Cardiac muscle cell (in vitro differentiated cells and primary cell): ENCODE data around the gene COTL1. TPM values are rescaled to one million over a fixed set of nuclear protein-coding genes. Genes with fewer than 3 reads are reported as not detected.

Experiments used
- DNase-seq, 2 donors: peaks; one replicate each; pipeline versions ENCODE4 v3.0.0 to v3.0.0-alpha.2; 2010 to 2017; ENCODE audit warnings: low read depth in 1 of 2, low spot score in 1 of 2
- H3K27ac ChIP-seq: fragments of 200-600 bp; sonication (generic); 2 replicates; pipeline ENCODE4 v1.5.1; 2016
- H3K27me3 ChIP-seq: fragments of 200-600 bp; sonication (generic); 2 replicates; pipeline ENCODE4 v1.6.0; 2016; ENCODE audit warnings: control low read depth
- H3K36me3 ChIP-seq: fragments of 200-600 bp; sonication (generic); 2 replicates; pipeline ENCODE4 v1.5.1; 2016; ENCODE audit warnings: control low read depth
- H3K4me1 ChIP-seq: fragments of 200-600 bp; sonication (generic); 2 replicates; pipeline ENCODE4 v1.8.1; 2017; ENCODE audit warnings: low read depth, mild to moderate bottlenecking, mixed run types
- H3K4me3 ChIP-seq: fragments of 200-600 bp; sonication (generic); 2 replicates; pipeline ENCODE4 v1.5.1; 2016; ENCODE audit warnings: mild to moderate bottlenecking
- H3K9me3 ChIP-seq: fragments of 200-600 bp; sonication (generic); 2 replicates; pipeline ENCODE4 v1.5.1; 2017; ENCODE audit warnings: low read depth, mild to moderate bottlenecking, control low read depth
- CTCF ChIP-seq: IDR thresholded peaks from 2 replicates; pipeline ENCODE4 v1.5.1; 2012; ENCODE audit warnings: low read depth, mild to moderate bottlenecking, low read length
- polyA plus RNA-seq: library from polyadenylated mRNA; unstranded; fragments of >200 nt; fragmentation: Nextera tagmentation; extraction: Ambion mirVana; gene quantifications from 2 replicates; pipeline ENCODE4 v1.2.1, GENCODE V29; 2016
- total RNA-seq: library from RNA; depleted of rRNA; stranded (reverse); fragments of >200 nt; gene quantifications from 2 replicates; pipeline ENCODE4 v1.2.3, GENCODE V29; 2016

Gene COTL1
- total and polyA plus RNA-seq, 2 experiments from 2014 or later = 32.3 to 70.2 TPM

- Histone ChIP-seq H3K27me3 (no peaks in the 10 kb centered on the region), H3K27ac (peak overlapping the region; percentile 37), H3K4me1 (peaks cover 25% of the 10 kb centered on the region), H3K4me3 (no peak overlapping the region), H3K9me3 (no peaks in the 10 kb centered on the region), H3K36me3 (no peaks in the 10 kb centered on the region)
- DNase-seq = peak in 1 of 2 donors; percentile 37
- no peak for TF ChIP-seq CTCF
Observed at GRCh38 chr16:84604477-84605013, 13.3 kb downstream of the COTL1 start.

- Histone ChIP-seq H3K9me3 (no peaks in the 10 kb centered on the region), H3K27me3 (no peaks in the 10 kb centered on the region), H3K4me1 (peaks cover 31% of the 10 kb centered on the region), H3K27ac (no peak overlapping the region), H3K36me3 (no peaks in the 10 kb centered on the region), H3K4me3 (no peak overlapping the region)
- TF ChIP-seq CTCF = no peak
- no peak for DNase-seq
Observed at GRCh38 chr16:84603940-84604339, 13.9 kb downstream of the COTL1 start.

- Histone ChIP-seq H3K36me3 (no peaks in the 10 kb centered on the region), H3K27me3 (no peaks in the 10 kb centered on the region), H3K4me3 (no peak overlapping the region), H3K4me1 (peaks cover 38% of the 10 kb centered on the region), H3K27ac (no peak overlapping the region), H3K9me3 (no peaks in the 10 kb centered on the region)
- DNase-seq = peak in 1 of 2 donors; percentile 97
- no peak for TF ChIP-seq CTCF
Observed at GRCh38 chr16:84603140-84603816, 14.6 kb downstream of the COTL1 start.

GRCh38 chr16:84600343-84601229 lies 17.3 kb downstream of the COTL1 start:
- DNase-seq = peak in 1 of 2 donors; percentile 43
- Histone ChIP-seq H3K27me3 (no peaks in the 10 kb centered on the region), H3K4me3 (no peak overlapping the region), H3K36me3 (no peaks in the 10 kb centered on the region), H3K27ac (peak overlapping the region; percentile 74), H3K4me1 (peaks cover 47% of the 10 kb centered on the region), H3K9me3 (no peaks in the 10 kb centered on the region)
- no peak for TF ChIP-seq CTCF

GRCh38 chr16:84599521-84600202 lies 18.2 kb downstream of the COTL1 start:
- no peak for TF ChIP-seq CTCF
- DNase-seq = peak; percentile 60 to 94
- H3K4me3 ChIP-seq = no peak overlapping the region
- no peaks in the 10 kb centered on the region for H3K27me3 ChIP-seq
- peak overlapping the region; percentile 74 for H3K27ac ChIP-seq
- peaks cover 45% of the 10 kb centered on the region for H3K4me1 ChIP-seq
- H3K36me3 ChIP-seq = no peaks in the 10 kb centered on the region
- no peaks in the 10 kb centered on the region for H3K9me3 ChIP-seq
